ENCODE measurements around the gene RHOV.

DNA sequence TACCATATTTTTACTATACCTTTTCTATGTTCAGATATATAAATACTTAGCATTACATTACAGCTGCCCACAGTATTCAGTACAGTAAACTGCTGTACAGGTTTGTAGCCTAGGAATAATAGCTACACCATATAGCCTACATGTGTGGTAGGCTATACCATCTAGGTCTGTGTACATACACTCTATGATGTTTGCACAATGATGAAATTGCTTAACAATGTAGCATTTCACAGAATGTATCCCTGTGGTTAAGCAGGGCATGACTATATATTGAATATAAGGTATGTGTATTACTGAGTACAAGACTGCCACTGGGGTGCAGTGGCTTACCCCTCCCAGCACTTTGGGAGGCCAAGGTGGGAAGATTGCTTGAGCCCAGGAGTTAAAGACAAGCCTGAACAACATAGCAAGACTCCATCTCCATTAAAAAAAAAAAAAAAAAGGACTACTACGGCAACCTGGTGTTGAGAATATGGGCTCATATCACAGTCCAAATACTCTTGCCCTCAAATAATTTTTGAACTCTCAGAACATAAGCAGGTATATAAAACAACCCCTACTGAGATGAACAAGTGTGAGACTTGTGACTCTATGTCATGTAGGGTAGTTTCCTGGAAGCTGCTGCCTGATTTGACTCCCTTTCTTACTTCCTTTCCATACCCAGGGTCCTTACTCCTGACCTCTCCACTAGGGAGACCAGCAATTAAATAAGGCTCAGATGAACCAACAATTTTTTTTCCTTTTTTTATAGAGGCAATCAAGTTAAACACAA, 50.3 kb downstream of the RHOV start:
- TF ChIP-seq, protein P1, sequence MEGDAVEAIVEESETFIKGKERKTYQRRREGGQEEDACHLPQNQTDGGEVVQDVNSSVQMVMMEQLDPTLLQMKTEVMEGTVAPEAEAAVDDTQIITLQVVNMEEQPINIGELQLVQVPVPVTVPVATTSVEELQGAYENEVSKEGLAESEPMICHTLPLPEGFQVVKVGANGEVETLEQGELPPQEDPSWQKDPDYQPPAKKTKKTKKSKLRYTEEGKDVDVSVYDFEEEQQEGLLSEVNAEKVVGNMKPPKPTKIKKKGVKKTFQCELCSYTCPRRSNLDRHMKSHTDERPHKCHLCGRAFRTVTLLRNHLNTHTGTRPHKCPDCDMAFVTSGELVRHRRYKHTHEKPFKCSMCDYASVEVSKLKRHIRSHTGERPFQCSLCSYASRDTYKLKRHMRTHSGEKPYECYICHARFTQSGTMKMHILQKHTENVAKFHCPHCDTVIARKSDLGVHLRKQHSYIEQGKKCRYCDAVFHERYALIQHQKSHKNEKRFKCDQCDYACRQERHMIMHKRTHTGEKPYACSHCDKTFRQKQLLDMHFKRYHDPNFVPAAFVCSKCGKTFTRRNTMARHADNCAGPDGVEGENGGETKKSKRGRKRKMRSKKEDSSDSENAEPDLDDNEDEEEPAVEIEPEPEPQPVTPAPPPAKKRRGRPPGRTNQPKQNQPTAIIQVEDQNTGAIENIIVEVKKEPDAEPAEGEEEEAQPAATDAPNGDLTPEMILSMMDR (conservative IDR thresholded peaks at IDR 0.05) = no peak
- no peak for TF ChIP-seq ZFX (IDR thresholded peaks at IDR 0.05)

All from C4-2B (cell line).